ENCODE results near the gene AMIGO1. TPM values are rescaled to one million over a fixed set of nuclear protein-coding genes. Genes with fewer than 3 reads are reported as not detected.

The AMIGO1 gene
- total and polyA plus RNA-seq, 8 donors: 3.1 to 8.1 (median 3.8) TPM

DNA sequence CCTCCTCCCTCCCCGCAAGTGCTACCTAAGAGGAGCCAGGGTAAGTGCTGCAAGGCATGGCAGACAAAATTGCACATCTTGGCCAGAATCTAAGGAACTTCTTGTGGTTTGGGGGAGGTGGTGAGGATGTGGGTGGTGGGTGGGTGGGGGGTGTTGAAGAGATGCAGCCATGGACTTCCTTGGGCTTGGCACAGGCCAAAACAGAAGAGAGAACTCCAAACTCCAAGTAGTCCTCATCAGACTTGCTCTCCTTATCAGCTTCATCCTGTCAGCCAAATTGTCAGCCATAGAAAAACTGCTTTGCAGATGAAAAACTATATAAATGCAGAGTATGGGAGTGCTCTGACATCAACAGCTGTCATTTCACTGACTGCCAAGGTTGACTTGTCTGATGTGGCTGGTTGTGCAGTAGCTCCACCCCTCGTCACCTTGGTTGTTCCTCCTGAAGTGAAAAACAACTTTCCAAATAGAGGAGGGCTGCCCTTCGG is 7.1 kb downstream of the AMIGO1 start:
- no peak for ATAC-seq
- no peaks in the 10 kb centered on the region for H3K27me3 ChIP-seq
- peaks cover 3 to 36% of the 10 kb centered on the region in 2 donors for H3K4me1 ChIP-seq
- no peak overlapping the region for H3K4me3 ChIP-seq
- no peak for DNase-seq
- peaks cover 0 to 33% of the 10 kb centered on the region in 2 donors for H3K36me3 ChIP-seq
- TF ChIP-seq, protein P1, sequence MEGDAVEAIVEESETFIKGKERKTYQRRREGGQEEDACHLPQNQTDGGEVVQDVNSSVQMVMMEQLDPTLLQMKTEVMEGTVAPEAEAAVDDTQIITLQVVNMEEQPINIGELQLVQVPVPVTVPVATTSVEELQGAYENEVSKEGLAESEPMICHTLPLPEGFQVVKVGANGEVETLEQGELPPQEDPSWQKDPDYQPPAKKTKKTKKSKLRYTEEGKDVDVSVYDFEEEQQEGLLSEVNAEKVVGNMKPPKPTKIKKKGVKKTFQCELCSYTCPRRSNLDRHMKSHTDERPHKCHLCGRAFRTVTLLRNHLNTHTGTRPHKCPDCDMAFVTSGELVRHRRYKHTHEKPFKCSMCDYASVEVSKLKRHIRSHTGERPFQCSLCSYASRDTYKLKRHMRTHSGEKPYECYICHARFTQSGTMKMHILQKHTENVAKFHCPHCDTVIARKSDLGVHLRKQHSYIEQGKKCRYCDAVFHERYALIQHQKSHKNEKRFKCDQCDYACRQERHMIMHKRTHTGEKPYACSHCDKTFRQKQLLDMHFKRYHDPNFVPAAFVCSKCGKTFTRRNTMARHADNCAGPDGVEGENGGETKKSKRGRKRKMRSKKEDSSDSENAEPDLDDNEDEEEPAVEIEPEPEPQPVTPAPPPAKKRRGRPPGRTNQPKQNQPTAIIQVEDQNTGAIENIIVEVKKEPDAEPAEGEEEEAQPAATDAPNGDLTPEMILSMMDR (IDR thresholded peaks at IDR 0.05): no peak
- intact Hi-C loops (cut with DNase I): no loop called here
- no peaks in the 10 kb centered on the region for H3K9me3 ChIP-seq
- peak overlapping the region in 1 of 2 donors; percentile 2 for H3K27ac ChIP-seq

DNA sequence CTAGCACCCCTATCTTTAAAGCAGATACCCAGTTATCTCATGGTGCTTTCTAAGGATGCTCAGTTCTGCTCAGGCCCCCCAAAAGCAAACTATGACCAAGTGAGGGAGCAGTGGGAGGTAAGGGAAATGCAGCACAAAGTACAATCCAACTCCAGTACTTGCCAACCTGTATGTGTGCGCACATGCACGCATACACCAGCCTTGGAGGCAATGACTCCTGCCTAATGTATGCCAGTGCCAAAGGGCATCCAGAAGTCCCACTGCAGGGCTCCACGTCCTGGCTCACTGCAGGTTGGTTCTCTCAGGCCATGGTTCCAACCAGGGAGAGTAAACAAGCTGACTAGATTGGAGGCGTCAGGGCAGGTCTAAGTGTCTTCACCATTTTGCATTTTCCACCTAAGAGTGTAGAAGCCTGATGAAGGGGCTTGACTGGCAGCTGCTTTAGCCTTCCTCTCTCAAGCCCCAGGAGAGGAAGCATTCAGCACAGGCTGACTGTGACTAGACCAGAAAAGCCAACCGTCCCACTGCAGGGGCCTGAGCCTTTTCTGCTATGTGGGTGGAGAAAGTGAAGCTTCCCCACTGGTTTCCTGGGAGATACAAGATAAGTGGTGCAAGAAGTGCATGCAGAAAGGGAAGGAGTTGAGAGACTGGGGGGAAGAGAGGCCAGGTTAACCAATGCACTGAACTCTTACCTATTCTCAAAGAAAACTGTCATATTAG is 7.7 kb downstream of the AMIGO1 start:
- intact Hi-C loops (cut with DNase I): no loop called here
- peaks cover 3 to 39% of the 10 kb centered on the region in 2 donors for H3K4me1 ChIP-seq
- peak in 1 of 4 donors; percentile 44 for DNase-seq
- H3K27me3 ChIP-seq: no peaks in the 10 kb centered on the region
- peak overlapping the region in 1 of 2 donors; percentile 2 for H3K27ac ChIP-seq
- H3K9me3 ChIP-seq: no peaks in the 10 kb centered on the region
- peaks cover 0 to 39% of the 10 kb centered on the region in 2 donors for H3K36me3 ChIP-seq
- TF ChIP-seq, protein P1 (IDR thresholded peaks at IDR 0.05): no peak
- H3K4me3 ChIP-seq: no peak overlapping the region
- ATAC-seq: no peak

GRCh38 chr1:109500941-109501381 is 8.6 kb downstream of the AMIGO1 start:
- Histone ChIP-seq H3K27ac (no peak overlapping the region), H3K27me3 (no peaks in the 10 kb centered on the region), H3K4me1 (peaks cover 3 to 47% of the 10 kb centered on the region in 2 donors), H3K9me3 (no peaks in the 10 kb centered on the region), H3K36me3 (peaks cover 0 to 47% of the 10 kb centered on the region in 2 donors), H3K4me3 (no peak overlapping the region)
- ATAC-seq (peak; percentile 8), DNase-seq (no peak)
- intact Hi-C loops (cut with DNase I): no loop called here
- TF ChIP-seq, protein P1 (IDR thresholded peaks at IDR 0.05): no peak

GRCh38 chr1:109499661-109500536 is 9.6 kb downstream of the AMIGO1 start:
- Histone ChIP-seq H3K4me1 (peaks cover 3 to 56% of the 10 kb centered on the region in 2 donors), H3K27ac (peak overlapping the region in 1 of 2 donors; percentile 3), H3K27me3 (no peaks in the 10 kb centered on the region), H3K9me3 (no peaks in the 10 kb centered on the region), H3K4me3 (no peak overlapping the region), H3K36me3 (peaks cover 0 to 51% of the 10 kb centered on the region in 2 donors)
- intact Hi-C loops (cut with DNase I): no loop called here
- TF ChIP-seq, protein P1 (IDR thresholded peaks at IDR 0.05): peak; percentile 10 to 51
- DNase-seq: no peak
- ATAC-seq: peak; percentile 78

- intact Hi-C loops (cut with DNase I): no loop called here
- Histone ChIP-seq H3K36me3 (peaks cover 0 to 51% of the 10 kb centered on the region in 2 donors), H3K27me3 (no peaks in the 10 kb centered on the region), H3K9me3 (no peaks in the 10 kb centered on the region), H3K4me3 (no peak overlapping the region), H3K27ac (no peak overlapping the region), H3K4me1 (peaks cover 8 to 64% of the 10 kb centered on the region in 2 donors)
- DNase-seq (no peak), ATAC-seq (peak; percentile 69)
- TF ChIP-seq, protein P1 (IDR thresholded peaks at IDR 0.05): no peak
These were observed 10.4 kb downstream of the AMIGO1 start for GRCh38 chr1:109499081-109499480.

Data from left lung (tissue), 10 donors.